ENCODE data around the gene ANG.
"Not testable (repeated sequence)": the region's sequence is repeated elsewhere in the genome, so short reads cannot be mapped to it uniquely, and the experiment has no call there.

The ANG gene

DNA sequence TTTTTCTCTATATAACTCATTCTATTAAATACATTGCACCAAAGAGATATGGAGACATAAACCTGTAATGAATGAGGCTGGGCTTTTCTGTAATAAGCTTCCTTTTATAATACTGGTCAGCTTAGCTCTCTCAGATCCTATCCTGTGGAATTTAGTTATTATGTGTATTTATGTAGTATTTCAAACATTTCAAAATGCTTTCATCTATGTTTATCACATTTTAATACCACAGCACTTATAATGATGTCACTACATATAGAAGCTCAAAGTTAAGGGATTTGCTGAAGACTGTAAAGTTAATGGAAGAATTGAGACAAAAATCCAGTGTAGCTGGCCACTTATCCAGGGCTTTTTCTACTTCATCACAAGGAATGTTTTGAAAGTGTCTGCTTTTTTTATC, 11.4 kb downstream of the ANG start:
- DNase-seq, result no peak

DNA sequence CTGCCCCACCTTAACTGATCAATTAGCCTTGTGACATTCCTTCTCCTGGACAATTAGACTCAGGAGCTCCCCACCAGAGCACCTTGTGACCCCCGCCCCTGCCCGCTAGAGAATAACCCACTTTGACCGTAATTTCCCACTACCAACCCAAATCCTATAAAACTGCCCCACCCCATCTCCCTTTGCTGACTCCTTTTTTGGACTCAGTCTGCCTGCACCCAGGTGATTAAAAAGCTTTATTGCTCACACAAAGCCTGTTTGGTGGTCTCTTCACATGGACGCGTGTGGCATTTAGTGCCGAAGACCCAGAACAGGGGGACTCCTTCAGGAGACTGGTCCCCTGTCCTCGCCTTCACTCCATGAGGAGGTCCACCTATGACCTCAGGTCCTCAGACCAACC, 12.4 kb downstream of the ANG start:
- not testable (repeated sequence) for DNase-seq

DNA sequence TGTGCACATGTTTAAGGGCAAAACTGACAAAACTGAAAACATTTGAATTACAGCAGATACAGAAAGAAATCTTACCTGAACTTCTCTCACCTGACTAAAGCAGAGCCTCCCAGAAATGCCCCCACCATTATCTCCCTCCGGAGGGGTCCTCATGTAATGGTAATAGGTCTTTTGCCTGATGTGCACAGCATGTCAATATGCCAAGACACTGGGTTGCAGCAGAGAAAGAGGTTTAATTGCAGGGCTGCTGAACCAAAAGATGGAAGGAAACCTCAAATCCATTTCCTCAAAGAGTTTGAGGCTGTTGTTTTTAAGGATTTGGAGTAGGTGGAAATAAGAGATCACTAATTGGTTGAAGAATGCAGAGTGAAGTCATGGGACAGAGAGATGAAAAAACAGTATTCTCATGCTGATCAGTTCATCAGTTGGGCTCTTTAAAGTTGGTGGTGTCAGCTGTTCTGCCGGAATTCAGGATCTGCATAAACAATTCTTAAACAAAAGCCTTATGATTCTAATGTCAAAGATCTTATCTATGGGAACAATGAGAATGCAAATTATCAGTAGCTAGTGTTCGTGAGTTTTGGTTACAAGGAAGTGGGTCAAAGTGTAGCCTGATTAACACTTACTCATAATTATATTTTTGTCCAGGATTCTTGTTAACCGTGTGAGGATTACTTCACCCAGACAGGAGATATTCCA, 18.2 kb downstream of the ANG start:
- DNase-seq, result no peak

DNA sequence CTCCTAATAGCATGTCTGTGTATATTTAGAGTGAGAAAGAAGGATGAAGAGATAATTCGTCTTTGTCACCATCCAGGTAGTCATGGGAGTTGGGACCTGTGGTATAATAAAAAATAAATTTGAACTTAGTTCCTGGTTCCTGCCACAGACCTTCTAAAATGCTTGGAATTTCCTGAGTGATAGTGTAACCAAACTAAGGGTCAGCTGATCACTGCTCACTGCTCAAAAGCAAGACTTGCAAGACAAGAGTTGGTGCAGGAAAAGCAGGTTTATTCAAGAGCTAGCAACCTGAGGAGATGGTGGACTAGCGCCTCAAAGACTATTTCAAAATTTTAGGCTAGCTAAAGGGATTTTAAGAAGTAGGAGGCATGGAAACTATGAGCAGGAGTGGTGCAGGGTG, 19.1 kb downstream of the ANG start:
- DNase-seq, result no peak

DNA sequence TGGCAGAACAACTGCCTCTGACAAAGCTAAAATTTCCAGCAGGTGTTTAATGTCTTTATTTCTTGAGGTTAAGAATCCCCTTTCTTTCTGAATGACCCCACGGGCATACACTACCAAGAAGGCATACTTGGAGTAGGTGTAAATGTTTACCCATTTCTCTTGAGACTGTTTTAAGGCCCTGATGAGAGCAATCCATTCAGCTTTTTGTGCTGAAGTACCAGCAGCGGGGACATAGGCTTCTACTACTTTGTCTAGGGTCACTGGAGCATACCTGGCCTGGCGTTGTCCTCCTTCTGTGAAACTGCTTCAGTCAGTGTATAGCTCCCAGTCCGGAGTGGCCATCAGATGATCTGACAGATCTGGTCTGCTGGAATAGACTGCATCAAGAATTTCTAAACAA, 22.7 kb downstream of the ANG start:
- no peak for DNase-seq

DNA sequence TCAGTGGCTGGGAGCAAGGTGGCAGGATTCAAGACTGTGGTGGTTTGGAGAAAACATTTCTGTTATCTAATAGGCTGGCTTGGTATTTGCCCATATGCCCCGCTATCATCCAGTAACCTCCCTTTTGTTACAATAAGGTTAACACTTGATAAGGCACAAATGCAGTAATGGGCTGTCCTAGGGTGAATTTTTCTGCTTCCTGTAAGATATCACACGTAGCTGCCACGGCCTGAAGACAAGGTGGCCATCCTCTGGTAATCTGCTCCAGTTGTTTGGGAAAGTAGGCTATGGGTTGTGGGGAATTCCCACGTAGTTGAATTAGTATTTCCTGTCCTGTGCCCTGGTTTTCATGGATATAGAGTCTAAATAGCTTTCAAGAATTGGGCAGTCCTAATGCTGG, 23.1 kb downstream of the ANG start:
- DNase-seq, result no peak

DNA sequence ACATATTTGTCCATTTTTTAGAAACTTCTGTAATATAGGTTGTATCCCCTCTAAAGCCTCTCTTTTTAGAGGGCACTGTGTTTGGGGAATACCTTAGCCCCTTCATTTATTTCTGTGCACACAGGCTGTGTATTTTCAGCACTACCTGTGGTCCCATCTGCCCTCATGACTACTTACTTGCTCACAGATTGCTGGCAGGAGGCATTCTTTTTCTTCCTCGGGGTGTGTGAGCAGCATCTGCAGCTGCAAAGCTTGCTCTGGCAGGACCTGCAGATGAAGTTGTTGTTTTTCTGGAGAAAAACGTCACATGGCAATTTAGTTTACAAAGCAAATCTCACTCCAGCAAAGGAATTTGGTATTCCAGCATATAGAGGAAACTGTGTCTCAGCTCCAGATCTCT, 24.3 kb downstream of the ANG start:
- DNase-seq, result no peak

DNA sequence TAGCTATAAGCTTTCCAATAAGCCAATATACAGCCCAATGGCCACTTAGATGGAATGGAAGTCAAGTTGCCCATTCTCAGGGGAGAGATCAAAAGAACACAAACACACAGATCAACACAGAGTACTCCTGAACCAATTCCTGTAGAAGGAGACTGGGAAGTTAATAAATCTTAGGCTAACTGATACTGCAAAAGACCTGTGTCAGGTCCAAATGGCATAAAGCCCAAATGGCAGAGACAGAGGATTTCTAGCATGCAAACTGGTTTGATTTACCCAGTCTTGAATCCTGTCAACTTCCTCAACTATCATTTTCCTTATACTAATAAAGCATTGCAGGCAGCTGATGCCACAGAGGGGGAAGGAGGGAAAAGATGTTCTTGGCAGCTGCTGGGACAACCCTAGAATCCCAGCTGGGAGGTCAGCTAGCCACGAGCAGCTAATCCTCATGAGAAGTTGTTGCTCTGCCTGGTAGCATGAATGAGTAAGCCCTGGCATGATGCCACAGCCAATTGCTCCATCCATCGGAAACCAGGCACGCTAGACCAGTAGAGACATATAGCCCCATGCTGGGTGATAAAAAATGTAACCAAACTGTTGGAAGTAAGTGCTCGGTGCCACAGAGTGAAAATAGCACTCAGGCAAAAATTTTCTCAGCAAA, 26.2 kb downstream of the ANG start:
- DNase-seq, result no peak

DNA sequence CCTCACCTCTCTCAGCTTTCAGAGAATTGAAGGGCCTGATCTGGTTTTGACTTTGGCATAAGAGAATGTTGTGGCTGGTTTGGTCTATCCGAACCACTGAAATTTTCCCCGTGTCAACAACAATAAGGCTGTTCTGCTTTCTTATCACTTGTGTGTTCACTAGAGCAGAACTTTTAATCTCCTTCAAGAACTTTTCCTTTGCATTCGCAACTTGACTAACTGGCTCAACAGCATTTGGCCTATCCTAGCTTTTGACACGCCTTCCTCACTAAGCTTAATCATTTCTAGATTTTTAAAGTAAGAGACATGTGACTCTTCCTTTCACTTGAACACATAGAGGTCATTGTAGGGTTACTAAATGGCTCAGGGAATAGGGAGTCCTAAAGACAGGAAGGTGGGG, 31.2 kb downstream of the ANG start:
- no peak for DNase-seq

DNA sequence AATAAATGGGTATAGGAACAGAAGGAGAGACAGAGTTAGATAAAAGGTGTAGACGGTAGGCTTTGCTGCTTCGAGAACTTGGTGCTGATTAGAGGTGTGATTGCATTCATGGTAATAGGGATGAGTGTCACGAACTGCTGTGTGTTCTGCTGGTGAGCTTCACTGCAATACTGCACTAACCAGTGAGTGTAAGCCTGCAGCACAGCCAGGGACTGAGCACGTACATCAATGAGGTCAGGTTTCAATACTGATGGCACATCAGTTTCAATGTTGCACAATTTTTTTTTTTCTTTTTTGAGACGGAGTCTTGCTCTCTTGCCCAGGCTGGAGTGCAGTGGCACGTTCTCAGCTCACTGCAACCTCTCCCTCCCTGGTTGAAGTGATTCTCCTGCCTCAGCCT, 32.2 kb downstream of the ANG start:
- DNase-seq, result no peak

DNA sequence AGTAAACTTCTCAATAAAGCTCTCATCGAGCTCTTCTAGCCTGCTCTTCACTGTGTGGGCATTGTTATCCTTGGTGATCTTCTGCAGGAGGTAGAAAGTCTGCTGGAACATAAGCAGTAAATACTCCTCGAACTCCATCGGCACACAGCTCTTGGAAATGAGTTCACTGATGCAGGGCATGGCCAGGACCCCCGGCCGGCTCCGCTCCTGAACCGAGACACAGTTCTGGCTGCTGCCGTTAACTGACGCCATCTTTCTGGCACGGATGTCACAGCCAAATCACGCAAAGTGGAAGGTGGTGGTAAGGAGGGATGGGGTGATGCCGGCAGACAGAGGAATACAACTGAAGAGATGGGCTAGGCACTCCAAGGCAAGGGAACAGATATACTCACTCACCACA, 33.5 kb downstream of the ANG start:
- DNase-seq, result no peak

DNA sequence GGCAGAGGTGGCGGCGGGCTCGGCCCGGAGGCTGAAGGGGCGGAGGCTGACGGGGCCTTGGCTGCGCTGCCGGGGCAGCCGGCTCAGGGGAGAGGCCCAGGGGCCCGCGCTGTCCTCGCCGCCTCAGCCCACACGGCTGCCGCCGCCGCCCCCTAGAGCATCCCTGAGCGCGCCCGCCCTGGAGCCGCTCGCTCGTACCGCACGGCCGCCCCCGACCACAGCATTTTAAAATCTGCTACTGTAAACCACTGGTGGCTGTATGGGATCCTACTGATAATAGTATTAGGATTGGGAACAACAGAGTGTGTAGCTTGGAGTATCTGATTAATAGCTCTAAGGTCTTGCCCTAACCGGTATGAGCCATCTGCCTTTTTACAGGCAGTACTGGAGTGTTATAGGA, 34.9 kb downstream of the ANG start:
- DNase-seq, result no peak

DNA sequence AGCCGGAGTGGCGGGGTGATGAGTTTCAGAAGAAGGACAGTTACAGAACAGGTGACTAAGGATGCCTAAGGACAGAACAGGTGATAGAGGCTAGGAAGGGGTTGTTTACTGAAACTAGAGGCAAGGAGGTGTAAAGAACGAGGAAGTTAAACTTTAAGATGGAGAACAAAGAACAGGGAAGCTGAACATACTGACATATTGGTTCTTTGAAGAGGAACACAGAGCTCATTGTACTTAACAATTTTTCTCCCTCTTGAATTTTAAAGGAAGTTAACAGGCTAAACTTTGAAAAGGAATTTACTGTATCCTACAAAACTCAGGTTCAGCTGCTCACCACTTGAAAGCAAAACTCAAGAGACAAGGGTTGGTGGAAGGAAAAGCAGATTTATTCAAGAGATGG, 37.6 kb downstream of the ANG start:
- not testable (repeated sequence) for DNase-seq

DNA sequence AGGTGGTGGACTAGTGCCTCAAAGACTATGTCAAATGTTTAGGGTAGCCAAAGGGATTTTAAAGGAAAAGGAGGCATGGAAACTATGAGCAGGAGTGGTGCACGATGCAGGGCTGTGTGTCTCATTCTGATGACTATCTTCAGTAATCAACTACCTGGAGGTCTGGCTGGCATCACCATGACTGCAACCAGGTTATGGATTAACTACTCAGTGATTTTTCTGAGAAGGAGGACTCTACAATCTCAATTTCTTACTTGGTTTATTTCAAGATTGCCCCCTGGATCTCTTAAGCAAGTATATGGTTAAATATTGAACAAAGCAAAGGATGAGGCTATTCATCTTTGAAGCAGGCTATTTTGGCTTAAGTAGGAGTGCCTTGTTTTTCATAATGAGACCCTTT, 38.0 kb downstream of the ANG start:
- DNase-seq, result no peak

DNA sequence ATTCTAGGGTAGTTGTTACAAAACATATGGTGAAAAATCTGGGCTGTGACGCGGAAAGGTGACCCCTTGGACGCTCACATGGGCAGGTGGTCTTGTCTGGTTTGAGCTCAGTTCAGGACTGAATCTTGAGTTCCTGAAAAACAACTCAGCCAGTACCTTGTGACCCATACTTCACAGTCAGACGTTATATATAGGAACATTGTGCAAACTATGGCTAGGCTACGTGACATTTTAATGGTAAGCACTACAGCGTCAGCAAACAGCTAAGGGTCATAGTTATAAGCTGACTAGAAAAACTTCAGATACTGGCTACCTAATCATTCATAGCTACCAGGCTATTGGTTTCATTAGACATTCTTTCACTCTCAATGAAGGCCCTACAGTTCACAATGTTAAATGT, 42.3 kb downstream of the ANG start:
- no peak for DNase-seq

DNA sequence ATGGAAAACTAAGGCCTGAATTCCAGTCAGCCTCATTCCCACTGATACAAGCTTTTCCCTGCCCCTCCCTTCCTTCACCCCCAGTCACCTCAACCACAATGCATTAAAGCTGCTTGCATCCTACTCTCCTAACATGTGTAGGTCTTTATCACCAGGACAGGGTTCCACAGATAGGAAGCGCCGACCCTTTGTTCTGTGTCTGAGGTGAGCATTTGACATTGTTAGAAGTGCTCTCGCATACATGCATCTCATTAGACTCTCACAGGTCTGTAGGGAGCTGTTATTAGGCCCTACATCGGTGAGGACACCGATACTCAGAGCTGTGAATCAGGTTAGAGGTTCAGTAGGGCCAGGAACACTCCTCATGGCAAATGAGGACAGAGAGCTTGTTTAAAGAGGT, 43.9 kb downstream of the ANG start:
- DNase-seq, result no peak

DNA sequence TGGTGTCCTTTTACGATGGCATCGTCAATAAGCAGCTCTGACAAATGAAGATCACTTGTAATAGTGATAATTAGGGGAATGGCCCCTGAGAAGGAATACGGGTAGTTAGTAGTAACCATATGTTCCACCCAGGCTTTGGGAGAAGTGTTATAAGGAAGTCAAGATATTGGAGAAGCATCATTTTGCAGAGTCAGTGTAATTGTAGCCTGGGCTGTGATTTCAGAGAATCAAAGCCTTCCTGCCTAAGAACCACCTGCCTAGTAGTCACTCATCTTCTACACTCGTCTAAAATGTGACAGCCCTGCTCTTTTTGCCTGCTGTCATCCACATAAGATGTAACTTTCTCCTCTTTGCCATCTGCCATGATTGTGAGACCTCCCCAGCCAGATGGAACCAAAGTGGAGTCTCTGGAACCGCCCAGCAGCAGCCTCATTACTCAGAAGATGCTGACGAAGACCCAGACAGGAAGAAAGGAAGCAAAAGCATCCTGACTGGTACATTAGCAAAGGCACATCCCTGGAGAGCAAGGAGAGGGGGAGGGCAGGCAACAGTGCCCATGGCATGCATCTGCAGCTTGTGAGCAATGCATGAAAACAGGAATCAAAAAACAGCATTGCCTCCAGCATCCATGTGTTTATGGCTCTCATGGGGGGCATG, 44.5 kb downstream of the ANG start:
- no peak for DNase-seq

DNA sequence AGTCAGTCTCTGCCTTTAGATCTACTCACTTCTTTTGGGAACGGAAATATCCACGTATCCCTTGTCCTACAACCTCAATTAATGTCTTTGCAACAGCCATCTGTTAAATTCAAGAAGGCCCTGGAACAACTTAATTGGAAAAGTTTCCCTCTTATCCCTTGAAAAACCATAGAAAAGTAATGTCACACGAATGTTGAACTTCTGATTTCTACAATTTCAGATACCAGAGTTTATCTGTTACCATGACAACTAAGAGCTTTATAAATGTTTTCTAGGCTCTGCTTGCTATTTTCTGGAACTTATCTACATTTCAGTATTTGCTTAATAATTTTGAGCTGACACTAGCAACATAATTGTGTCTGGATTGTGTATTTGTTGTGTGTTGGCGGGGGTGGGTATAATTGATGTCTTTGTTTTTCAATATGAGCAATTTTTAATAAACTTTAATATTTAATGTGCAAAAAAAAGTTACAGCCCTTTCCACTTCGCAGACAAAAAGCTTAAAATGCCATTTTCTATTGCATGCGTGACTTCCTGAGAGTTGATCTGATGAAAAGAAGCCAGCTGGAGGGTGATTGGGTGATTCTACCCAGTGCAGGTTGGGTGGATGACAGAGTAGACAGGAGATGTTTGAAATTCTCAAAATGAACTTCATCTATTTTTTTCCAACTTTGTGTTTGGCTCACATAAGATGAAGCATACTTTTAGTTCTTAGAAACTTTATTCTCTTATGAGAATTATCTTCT, 45.3 kb downstream of the ANG start:
- DNase-seq, result no peak

DNA sequence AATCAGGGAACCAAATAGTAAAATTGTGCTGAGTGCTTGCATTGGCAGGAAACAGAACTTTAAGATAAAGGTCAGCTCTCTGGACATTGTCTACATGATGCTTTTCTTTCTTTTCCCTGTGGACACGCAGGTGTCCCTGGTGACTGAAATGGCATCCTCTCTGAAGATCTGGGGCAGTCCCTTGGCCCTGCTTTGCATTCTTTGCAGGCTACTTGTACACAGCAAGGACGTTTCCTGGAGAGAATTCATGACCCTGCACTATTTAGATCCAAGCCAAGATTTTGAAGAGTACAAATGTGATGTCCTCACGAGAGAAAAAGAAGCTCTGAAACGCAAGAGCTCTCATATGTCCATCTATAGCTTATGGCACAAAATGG, 45.9 kb downstream of the ANG start:
- DNase-seq, result no peak

DNA sequence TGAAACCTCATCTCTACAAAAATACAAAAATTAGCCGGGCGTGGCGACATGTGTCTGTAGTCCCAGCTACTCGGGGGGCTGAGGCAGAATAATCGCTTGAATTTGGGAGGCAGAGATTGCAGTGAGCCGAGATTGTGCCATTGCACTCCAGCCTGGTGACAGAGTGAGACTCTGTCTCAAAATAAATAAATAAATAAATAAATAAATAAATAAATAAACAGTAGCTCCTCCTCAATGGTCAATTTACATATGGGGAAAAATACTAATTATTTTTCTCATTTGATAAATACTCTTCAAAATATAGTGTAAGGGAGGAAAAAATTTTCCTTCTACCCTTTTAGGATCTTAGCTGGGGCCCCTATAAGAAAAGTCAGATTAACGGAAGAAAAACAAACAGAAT, 49.7 kb downstream of the ANG start:
- not testable (repeated sequence) for DNase-seq

DNA sequence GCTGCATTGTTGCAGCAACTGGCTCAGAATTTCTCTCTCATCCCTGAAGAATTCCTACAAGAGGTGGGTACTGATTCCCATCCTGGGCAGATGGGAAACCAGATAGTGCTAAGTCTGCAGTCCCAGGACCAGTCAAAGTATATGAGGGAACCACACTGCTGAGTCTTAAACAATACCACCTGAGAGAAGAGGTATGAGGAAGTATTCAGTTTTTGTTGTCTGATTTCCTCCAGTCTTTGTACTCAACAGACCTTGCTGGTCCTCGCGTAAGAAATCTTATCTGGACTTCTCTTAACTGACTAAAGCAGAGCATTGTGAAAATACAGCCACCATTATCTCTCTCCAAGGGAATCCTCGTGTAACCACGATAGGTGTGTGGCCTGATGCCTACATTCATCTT, 53.6 kb downstream of the ANG start:
- no peak for DNase-seq

DNA sequence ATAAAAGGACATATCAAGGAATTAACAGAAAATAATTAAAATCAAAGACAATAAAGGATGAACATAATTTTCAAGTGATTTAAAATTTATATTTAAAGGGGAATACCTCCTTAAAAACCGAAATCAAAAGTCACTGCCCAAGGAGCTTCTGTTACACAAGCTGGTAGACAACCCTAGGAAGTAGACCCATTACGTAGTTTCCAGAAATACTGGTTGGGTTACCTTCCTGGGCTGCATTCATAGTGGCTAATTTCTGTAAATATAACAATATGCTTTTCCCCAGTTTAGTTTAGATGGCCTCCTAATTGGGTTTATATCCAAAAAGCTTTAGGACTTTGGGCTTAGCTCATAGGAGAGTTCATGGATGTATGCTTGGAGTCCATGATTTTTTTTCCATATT, 55.0 kb downstream of the ANG start:
- no peak for DNase-seq
